Activated CD4-positive, CD25-positive, alpha-beta regulatory T cell treated with anti-CD3 and anti-CD28 coated beads, Interleukin-2, amount 50 U/mL, for 72 hours (primary cell): ENCODE data around the gene RNF44.

ENCODE experiments used
- DNase-seq: peaks from one replicate; pipeline ENCODE4 v3.0.0; 2021

RNF44 gene

GRCh38 chr5:176536902-176537553 lies at the start of gene RNF44:
RNF44 (minus strand) TSS chr5:176537402; CDS start chr5:176532472, 4,930 bp downstream.
- peak; percentile 98 for DNase-seq

DNA sequence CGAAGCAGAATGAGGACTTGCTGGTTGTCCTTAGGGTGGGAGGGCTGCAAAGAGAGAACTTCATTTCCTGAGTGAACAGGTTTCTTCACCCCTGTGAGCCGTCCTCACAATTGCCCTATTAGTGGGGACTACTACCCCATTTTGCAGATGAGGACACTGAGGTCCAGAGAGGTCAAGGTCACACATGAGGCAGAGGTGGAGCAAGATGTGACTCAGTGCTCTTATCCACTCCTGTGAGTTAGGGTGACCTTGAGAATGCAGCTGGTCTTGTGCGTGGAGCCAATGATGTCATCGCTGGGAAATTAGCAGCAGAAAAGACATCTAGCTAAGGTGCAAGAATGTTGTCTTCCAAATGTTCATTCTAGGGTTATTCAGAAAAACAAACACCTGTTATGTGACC lies 45.9 kb upstream of the RNF44 start:
- DNase-seq, result no peak

GRCh38 chr5:176581361-176581760 lies 44.2 kb upstream of the RNF44 start:
- DNase-seq, result no peak

- no peak for DNase-seq
Observed at GRCh38 chr5:176579323-176579722, 42.1 kb upstream of the RNF44 start.

- DNase-seq, result no peak
Observed at GRCh38 chr5:176578391-176578808, 41.2 kb upstream of the RNF44 start.

GRCh38 chr5:176577312-176578176 lies 40.3 kb upstream of the RNF44 start:
- DNase-seq, result no peak

DNA sequence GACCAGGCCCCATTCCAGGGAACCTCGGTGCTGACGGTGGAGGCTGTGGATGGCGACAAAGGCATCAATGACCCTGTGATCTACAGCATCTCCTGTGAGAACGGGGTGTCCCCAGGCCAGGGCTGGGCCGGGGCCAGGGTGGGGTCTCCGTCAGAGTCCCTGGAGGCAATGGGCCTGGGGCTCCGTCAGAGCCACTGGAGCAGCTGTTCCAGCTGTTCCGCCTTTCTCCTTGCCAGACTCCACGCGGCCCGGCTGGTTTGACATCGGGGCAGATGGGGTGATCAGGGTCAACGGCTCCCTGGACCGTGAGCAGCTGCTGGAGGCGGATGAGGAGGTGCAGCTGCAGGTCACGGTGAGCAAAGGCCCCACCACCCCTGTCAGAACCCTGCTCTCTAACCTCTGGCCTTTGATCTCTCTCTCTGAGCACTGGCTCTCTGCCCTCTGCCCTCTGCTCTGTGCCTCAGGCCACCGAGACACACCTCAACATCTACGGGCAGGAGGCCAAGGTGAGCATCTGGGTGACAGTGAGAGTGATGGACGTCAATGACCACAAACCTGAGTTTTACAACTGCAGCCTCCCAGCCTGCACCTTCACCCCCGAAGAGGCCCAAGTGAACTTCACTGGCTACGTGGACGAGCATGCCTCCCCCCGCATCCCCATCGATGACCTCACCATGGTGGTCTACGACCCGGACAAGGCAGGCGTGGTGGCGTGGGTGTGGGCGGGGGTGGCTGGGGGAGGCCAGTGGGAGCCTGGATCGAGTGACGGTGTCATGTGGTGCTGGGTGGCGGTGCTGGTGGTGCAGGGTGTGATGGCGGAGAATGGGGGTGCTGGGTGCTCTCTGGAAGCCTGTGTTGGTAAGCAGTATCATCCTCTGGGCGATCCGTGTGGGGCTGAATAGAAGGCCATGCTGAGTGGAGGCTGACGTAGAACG lies 38.6 kb upstream of the RNF44 start:
- no peak for DNase-seq

- no peak for DNase-seq
Observed at GRCh38 chr5:176575066-176575465, 37.9 kb upstream of the RNF44 start.

DNA sequence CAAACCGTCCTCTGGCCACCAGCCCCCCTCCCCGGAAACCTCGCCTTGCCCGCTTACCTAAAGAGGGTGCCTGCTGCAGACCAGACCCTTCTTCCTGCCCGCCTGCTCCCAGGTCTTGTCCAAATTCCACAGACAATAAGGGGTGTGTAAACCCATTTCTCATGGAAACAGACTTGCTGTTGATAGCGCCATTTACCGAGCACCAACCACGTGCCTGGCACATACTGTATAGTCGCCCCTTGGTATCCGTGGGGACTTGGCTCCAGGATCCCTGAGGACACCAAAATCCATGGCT lies 37.0 kb upstream of the RNF44 start:
- no peak for DNase-seq

- peak; percentile 87 for DNase-seq
Observed at GRCh38 chr5:176573564-176574296, 36.5 kb upstream of the RNF44 start.

GRCh38 chr5:176570044-176570443 lies 32.8 kb upstream of the RNF44 start:
- DNase-seq, result no peak

- no peak for DNase-seq
Observed at GRCh38 chr5:176568657-176569056, 31.5 kb upstream of the RNF44 start.

GRCh38 chr5:176565760-176566288 lies 28.6 kb upstream of the RNF44 start:
- DNase-seq, result no peak

GRCh38 chr5:176564002-176564401 lies 26.8 kb upstream of the RNF44 start:
- DNase-seq, result no peak

GRCh38 chr5:176562189-176562588 lies 25.0 kb upstream of the RNF44 start:
- DNase-seq, result no peak

GRCh38 chr5:176561259-176561658 lies 24.1 kb upstream of the RNF44 start:
- DNase-seq, result no peak

- DNase-seq, result no peak
Observed at GRCh38 chr5:176560364-176560763, 23.2 kb upstream of the RNF44 start.

DNA sequence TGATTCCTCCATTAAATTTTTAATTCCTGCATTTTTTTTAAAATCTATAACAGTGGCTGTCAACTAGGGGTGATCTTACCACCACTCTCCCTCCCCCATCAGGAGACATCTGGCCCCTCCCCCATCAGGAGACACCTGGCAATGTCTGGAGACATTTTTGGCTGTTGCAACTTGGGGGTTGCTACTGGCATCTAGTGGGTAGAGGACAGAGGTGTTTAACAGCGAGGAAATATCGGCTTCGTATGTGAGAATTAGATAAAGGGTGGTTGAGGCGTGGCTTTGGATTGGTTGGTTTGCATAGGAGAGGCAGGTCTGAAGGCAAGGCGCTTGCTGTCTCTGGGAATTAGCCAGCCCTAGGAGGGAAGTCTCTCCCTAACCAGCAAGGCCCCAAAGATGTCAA lies 22.5 kb upstream of the RNF44 start:
- no peak for DNase-seq

GRCh38 chr5:176557846-176558245 lies 20.6 kb upstream of the RNF44 start:
- DNase-seq, result no peak

DNA sequence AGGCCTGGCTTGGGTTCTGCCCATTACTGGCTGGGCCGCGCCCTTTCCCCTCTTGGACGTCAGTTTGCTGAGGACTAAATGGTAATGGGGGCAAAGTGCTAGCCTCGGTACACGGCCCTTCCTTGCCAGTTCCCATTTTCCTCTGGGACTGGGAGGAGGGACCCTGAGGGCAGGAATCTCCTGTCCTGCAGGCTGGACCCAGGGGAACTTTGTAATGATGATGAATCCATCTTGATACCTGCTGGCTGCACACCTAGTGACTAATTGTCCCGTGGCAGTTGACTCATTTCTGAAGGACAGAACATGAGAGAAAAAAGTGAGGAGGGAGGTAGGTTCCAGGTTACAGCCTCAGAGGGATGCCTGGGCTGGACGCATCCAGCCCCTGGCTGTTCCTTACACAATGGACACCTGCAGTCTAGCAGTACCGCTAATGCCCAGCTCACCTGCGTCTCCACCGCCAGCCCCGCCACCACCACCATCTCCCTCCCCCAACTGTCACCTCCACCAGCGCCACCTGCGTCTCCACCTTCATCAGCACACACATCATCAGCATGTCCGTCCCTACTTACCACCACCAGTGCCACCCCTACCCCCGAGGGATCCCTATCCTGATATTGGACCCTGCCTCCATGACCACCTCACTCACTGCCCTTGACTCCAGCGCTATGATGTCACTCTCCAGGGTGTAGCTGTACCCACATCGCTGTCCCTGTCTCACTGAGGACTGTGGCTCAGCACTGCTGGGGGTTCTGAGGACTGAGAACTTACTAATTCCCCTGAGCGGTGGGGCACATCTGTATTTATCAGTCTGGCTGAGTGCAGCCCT lies 16.3 kb upstream of the RNF44 start:
- no peak for DNase-seq

DNA sequence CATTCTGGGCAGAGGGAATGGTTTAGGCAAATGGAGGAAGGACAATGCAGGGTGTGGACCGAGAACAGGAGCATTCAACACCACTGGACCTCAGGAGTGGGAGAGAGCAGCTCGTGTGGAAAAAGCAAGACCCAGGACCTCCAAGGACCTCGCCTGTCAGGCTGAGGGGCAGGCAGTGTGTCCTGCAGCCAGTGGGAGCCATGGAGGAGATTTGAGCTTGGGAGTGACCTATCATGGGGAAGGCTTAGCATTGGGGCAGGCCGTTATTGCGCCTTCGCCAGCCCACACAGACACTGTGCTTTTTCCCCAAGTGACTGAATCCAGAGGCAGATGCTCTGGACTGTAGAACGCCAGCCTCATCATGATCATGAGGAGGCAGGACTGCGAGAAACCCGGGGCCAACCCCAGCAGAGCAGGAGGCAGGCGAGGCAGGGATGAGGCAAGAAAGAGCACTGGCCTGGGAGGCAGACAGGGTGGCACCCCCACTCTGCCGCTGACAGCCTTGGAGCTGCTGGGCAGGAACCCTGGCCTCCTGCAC lies 15.2 kb upstream of the RNF44 start:
- DNase-seq, result no peak
